Left lung (tissue), 10 donors: Measurements from ENCODE around the gene ZCCHC4. TPM values are rescaled to one million over a fixed set of nuclear protein-coding genes. Genes with fewer than 3 reads are reported as not detected.

Experiments used
- ATAC-seq: fragments of 200-7000 bp; cut with Tn5 transposase; one replicate; pipeline ENCODE4 v1.9.1; 2020; ENCODE audit warnings: moderate library complexity
- DNase-seq, 4 donors: peaks; one replicate each; pipeline ENCODE4 v3.0.0-alpha.2; 2013 to 2020
- H3K27ac ChIP-seq, 2 donors: fragments of 200-600 bp; sonication (generic) in 1 of 2; one replicate each; pipeline versions ENCODE4 v1.5.0 to v1.8.0; 2020 to 2021
- H3K27me3 ChIP-seq, 2 donors: fragments of 200-600 bp; sonication (generic) in 1 of 2; one replicate each; pipeline versions ENCODE4 v1.5.0 to v1.8.0; 2020 to 2021
- H3K36me3 ChIP-seq, 2 donors: fragments of 200-600 bp; sonication (generic) in 1 of 2; one replicate each; pipeline versions ENCODE4 v1.5.0 to v1.8.0; 2020 to 2021
- H3K4me1 ChIP-seq, 2 donors: fragments of 200-600 bp; one replicate each; pipeline ENCODE4 v1.8.0; 2021
- H3K4me3 ChIP-seq, 2 donors: fragments of 200-600 bp; sonication (generic) in 1 of 2; one replicate each; pipeline versions ENCODE4 v1.5.0 to v1.8.0; 2020 to 2021; ENCODE audit warnings: mild to moderate bottlenecking in 1 of 2
- H3K9me3 ChIP-seq, 2 donors: fragments of 200-600 bp; sonication (generic) in 1 of 2; one replicate each; pipeline versions ENCODE4 v1.5.0 to v1.8.0; 2020 to 2021
- intact Hi-C, 2 donors: fragments of 100-400 bp; cut with DNase I; formaldehyde crosslinking; loops; one replicate each; pipeline versions ENCODE4 v1.11.2 to v1.14.2; 2022
- polyA plus RNA-seq, 6 donors: library from polyadenylated mRNA; unstranded; fragments of 120-200 nt; gene quantifications; one replicate each; pipeline ENCODE4 v1.2.1, GENCODE V29; 2013; ENCODE audit not compliant: insufficient read length in 6 of 6
- total RNA-seq, 2 donors: library from RNA; stranded (reverse); fragmentation: NEBNext Ultra II Directional; extraction: Animal tissue kit (Norgen Biotek cat#: 25700); gene quantifications; one replicate each; pipeline ENCODE4 v1.2.1, GENCODE V29; 2021
- TF ChIP-seq, protein P1 (sequence below), 2 donors: fragments of 200-600 bp; sonication (generic) in 1 of 2; IDR thresholded peaks; one replicate each; pipeline versions ENCODE4 v1.5.0 to v1.8.0; 2021; ENCODE audit warnings: antibody characterized with exemption in 2 of 2
- donor health status: DM: no; HTN: yes; CAD: no.
- donor health status: DM: no; HTN: no; CAD: no.

The ZCCHC4 gene
- total and polyA plus RNA-seq, 8 donors, result 8.5 to 17.1 (median 15.7) TPM

DNA sequence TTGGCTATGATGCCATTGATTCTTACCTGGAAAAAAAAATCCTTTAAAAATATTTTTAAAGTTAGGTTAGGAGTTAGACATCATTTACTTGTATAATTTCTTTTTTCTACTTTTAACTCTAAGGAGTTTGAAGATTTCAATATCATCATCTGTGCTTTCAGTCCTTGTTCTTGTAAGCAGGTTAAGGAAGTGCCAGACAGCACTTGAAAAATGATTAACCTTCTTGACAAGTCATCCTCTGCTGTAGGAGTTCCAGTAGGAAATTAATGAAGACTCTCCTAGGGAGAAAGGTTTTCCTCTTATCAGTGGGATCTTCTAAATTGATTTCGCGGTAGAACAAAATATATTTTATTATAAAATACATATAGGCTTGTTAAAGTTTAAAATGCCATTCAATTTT is 35.4 kb downstream of the ZCCHC4 start:
- intact Hi-C loops, result no loop called here
- Histone ChIP-seq H3K36me3 (peaks cover 0 to 7% of the 10 kb centered on the region in 2 donors), H3K27ac (no peak overlapping the region), H3K4me3 (no peak overlapping the region), H3K27me3 (no peaks in the 10 kb centered on the region), H3K9me3 (no peaks in the 10 kb centered on the region), H3K4me1 (no peaks in the 10 kb centered on the region)
- no peak for ATAC-seq
- TF ChIP-seq, protein P1, sequence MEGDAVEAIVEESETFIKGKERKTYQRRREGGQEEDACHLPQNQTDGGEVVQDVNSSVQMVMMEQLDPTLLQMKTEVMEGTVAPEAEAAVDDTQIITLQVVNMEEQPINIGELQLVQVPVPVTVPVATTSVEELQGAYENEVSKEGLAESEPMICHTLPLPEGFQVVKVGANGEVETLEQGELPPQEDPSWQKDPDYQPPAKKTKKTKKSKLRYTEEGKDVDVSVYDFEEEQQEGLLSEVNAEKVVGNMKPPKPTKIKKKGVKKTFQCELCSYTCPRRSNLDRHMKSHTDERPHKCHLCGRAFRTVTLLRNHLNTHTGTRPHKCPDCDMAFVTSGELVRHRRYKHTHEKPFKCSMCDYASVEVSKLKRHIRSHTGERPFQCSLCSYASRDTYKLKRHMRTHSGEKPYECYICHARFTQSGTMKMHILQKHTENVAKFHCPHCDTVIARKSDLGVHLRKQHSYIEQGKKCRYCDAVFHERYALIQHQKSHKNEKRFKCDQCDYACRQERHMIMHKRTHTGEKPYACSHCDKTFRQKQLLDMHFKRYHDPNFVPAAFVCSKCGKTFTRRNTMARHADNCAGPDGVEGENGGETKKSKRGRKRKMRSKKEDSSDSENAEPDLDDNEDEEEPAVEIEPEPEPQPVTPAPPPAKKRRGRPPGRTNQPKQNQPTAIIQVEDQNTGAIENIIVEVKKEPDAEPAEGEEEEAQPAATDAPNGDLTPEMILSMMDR (IDR thresholded peaks at IDR 0.05), result no peak
- no peak for DNase-seq

DNA sequence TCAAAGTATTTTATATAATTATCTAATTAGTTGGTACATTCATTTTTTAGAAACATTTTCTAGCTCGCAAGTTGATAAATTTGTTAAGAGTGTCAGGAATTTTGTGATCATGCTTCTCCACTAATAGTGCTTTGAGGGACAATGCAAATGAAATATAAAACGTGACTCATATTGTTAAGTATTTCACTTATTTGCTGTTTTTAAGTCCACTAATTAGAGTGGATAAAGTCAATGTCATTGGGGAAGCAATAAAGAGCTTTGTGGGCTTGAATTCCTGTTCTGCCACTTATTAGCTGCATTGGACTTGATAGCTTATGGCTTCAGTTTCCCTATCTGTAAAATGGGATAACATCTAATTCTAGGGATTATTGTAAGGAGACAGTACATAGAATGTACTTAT is 38.0 kb downstream of the ZCCHC4 start:
- intact Hi-C loops, result no loop called here
- H3K27me3 ChIP-seq, result no peaks in the 10 kb centered on the region
- DNase-seq, result no peak
- H3K4me1 ChIP-seq, result no peaks in the 10 kb centered on the region
- no peak overlapping the region for H3K27ac ChIP-seq
- peaks cover 0 to 7% of the 10 kb centered on the region in 2 donors for H3K36me3 ChIP-seq
- no peaks in the 10 kb centered on the region for H3K9me3 ChIP-seq
- H3K4me3 ChIP-seq, result no peak overlapping the region
- ATAC-seq, result no peak
- TF ChIP-seq, protein P1 (IDR thresholded peaks at IDR 0.05), result no peak

DNA sequence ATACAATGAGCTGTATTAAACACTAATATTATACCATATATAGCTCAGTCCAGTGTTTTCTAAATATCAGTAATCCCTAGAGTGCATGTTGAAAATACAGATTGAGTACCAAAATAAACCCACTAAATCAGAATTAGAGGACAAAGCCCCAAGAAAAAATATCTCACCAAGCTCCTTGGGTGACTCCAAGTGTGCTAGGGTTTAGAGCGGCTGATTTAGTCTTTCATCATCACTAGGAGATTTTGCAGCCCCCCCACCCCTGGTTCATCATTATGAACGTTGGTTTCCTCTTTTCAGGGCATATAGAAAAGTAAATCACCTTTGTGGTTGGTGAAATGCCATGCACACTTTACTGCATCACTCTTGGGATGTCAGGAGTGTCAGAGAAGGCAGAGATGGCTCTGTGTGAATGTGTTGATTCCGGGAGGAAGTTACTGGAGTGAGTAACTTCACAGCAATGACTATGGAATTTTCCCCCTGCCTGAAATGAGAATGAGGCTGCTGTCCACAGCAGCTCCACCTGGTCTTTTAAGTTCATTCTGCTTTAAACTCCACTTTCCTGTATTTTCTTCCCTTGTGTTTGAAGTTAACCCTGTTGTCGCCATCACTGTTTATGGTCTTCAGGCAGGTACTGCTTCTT is 39.3 kb downstream of the ZCCHC4 start:
- intact Hi-C loops, result no loop called here
- no peak for DNase-seq

DNA sequence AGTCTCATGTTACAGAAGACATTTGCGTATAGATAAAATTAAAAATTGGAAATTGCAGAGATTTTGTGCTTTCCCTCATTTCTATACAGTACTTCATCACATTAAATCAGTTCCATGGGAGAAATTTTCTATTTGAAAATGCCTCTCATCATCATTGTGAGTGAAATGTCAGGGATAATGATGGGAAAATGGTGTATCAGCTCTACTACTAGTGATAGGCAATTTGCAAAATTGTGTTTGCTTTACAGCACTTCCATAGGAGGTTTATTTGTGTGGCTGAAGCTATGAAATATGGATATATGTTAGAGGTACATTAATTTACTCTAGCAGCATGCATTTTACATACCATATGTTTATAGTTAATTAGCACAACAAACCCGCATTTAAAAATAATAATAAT is 43.5 kb downstream of the ZCCHC4 start:
- Histone ChIP-seq H3K36me3 (peaks cover 0 to under 1% of the 10 kb centered on the region in 2 donors), H3K4me1 (no peaks in the 10 kb centered on the region), H3K27ac (no peak overlapping the region), H3K27me3 (no peaks in the 10 kb centered on the region), H3K4me3 (no peak overlapping the region), H3K9me3 (no peaks in the 10 kb centered on the region)
- no peak for DNase-seq
- no peak for ATAC-seq
- TF ChIP-seq, protein P1 (IDR thresholded peaks at IDR 0.05), result no peak
- intact Hi-C loops, result no loop called here

More for the DNA sequence above, 39.3 kb downstream of the ZCCHC4 start:
- Histone ChIP-seq H3K27me3 (no peaks in the 10 kb centered on the region), H3K9me3 (no peaks in the 10 kb centered on the region), H3K27ac (no peak overlapping the region), H3K4me1 (no peaks in the 10 kb centered on the region), H3K36me3 (peaks cover 0 to 7% of the 10 kb centered on the region in 2 donors), H3K4me3 (no peak overlapping the region)
- TF ChIP-seq, protein P1 (IDR thresholded peaks at IDR 0.05), result no peak
- ATAC-seq, result no peak

DNA sequence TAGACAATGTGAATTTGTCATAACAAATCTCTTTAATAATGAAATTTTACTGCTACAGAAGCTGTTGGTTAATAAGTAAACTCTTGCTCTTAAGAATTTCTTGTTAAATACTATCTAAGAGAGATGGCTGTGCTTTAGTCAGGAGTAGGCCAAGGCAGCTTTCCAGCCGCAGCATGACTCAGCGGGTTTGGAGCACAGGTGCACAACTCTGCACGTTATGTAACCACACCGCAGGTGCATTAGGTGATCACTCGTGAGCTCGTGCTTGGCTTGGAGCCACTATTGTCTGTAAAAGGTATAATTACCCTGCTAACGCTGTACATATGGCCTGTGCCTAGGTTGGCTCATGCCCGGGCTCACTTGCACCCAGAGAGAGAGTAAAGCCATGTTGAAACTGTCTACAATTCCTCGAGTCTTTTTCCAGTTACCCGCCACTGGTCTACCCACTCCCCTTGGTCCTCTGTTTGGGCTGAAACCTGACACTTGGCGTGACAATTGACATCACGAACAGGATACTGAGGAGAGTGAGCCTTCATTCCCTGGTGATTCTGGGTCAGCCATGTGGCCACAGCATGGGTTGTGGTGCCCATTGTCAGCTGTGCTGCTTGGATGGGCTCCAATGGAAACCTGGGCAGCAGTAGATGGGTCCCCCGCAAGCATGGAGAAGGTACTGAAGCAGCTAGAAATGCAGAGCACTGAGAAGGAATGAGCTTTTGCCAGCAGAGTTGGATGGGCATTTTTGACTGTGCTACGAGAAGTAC is 46.1 kb downstream of the ZCCHC4 start:
- DNase-seq (peak in 2 of 4 donors; percentile 82 to 85), ATAC-seq (peak; percentile 92)
- intact Hi-C loops, result no loop called here
- Histone ChIP-seq H3K36me3 (no peaks in the 10 kb centered on the region), H3K9me3 (no peaks in the 10 kb centered on the region), H3K4me3 (no peak overlapping the region), H3K27me3 (no peaks in the 10 kb centered on the region), H3K27ac (peak overlapping the region in 1 of 2 donors; percentile 25), H3K4me1 (no peaks in the 10 kb centered on the region)
- TF ChIP-seq, protein P1 (IDR thresholded peaks at IDR 0.05), result no peak
